GM23248 (cell line): ENCODE results near the gene WIPF1.

Experiments used
- EZH2 ChIP-seq: fragments of 200-600 bp; sonication (generic); IDR thresholded peaks from 2 replicates; pipeline ENCODE4 v1.6.1; 2018; ENCODE audit warnings: antibody characterized with exemption, mild to moderate bottlenecking; ENCODE audit not compliant: insufficient read depth, poor library complexity, severe bottlenecking
- EZH2phosphoT487 ChIP-seq: fragments of 200-600 bp; sonication (generic); IDR thresholded peaks from 2 replicates; pipeline ENCODE4 v1.6.1; 2018; ENCODE audit warnings: antibody characterized with exemption, moderate library complexity, mild to moderate bottlenecking, low read depth; ENCODE audit not compliant: insufficient read depth

DNA sequence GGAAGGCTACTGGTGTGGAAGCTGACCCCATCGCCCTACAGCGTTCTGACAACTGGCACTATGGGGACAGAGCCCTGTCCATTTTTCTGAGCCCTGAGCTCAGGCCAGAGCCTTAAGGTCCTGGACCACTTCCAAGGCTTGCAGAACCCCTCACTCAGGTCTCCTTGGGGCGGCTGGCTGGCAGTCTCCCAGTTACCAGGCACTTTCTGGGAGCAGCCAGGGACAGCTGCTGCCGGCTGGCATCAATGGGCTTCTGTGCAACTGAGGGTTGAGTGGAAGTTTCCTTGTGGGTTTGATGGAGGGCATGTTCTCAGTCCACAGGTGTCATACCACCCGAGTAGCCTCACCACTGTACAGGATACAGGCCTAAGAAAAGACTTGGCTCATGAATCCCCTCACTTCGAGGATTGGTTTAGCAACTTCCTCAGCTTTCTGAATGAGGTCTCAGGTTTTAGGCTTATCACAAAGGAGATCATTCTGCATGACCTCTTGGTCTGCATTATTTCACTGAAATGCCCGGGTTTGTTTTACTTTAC, 27.4 kb upstream of the WIPF1 start:
- TF ChIP-seq EZH2 = no peak
- TF ChIP-seq EZH2phosphoT487 = no peak
